Measurements from ENCODE around the gene ELFN1. TPM values are rescaled to one million over a fixed set of nuclear protein-coding genes. Genes with fewer than 3 reads are reported as not detected.

ELFN1 gene
- total RNA-seq, 4 donors from 2014 or later = 0.42 to 3.7 (median 1.3) TPM

DNA sequence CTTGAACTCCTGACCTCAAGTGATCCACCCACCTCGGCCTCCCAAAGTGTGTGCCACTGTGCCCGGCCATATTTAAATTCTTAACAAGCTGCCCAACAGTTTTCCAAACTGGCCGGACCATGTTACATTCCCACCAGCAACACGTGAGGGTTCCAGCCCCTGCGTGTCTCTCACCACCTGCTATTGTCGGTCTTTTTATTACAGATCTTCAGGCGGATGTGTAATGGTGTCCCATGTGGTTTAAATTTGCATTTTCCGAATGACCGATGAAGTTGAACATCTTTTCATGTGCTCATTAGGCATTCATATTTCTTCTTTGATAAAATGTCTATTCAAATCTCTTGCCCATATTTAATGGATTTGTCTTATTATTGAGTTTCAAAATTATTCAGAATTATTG, 11.5 kb downstream of the ELFN1 start:
- Histone ChIP-seq H3K27ac (no peak overlapping the region), H3K4me3 (no peak overlapping the region), H3K27me3 (peaks cover 43% of the 10 kb centered on the region), H3K36me3 (no peaks in the 10 kb centered on the region), H3K4me1 (no peaks in the 10 kb centered on the region), H3K9me3 (peaks cover 0 to 34% (median 0%) of the 10 kb centered on the region in 3 donors)
- WGBS, 2 donors (ENCODE audit: low coverage in 1 of 2) = 89 to 91% methylated on average over 8 to 9 of the region's 9 CpGs
- ATAC-seq = no peak
- TF ChIP-seq, protein P1, sequence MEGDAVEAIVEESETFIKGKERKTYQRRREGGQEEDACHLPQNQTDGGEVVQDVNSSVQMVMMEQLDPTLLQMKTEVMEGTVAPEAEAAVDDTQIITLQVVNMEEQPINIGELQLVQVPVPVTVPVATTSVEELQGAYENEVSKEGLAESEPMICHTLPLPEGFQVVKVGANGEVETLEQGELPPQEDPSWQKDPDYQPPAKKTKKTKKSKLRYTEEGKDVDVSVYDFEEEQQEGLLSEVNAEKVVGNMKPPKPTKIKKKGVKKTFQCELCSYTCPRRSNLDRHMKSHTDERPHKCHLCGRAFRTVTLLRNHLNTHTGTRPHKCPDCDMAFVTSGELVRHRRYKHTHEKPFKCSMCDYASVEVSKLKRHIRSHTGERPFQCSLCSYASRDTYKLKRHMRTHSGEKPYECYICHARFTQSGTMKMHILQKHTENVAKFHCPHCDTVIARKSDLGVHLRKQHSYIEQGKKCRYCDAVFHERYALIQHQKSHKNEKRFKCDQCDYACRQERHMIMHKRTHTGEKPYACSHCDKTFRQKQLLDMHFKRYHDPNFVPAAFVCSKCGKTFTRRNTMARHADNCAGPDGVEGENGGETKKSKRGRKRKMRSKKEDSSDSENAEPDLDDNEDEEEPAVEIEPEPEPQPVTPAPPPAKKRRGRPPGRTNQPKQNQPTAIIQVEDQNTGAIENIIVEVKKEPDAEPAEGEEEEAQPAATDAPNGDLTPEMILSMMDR (IDR thresholded peaks at IDR 0.05) = no peak
- TF ChIP-seq POLR2AphosphoS5 (IDR thresholded peaks at IDR 0.05) = no peak
- TF ChIP-seq EP300 (IDR thresholded peaks at IDR 0.05) = no peak
- TF ChIP-seq POLR2A (IDR thresholded peaks at IDR 0.05) = no peak

DNA sequence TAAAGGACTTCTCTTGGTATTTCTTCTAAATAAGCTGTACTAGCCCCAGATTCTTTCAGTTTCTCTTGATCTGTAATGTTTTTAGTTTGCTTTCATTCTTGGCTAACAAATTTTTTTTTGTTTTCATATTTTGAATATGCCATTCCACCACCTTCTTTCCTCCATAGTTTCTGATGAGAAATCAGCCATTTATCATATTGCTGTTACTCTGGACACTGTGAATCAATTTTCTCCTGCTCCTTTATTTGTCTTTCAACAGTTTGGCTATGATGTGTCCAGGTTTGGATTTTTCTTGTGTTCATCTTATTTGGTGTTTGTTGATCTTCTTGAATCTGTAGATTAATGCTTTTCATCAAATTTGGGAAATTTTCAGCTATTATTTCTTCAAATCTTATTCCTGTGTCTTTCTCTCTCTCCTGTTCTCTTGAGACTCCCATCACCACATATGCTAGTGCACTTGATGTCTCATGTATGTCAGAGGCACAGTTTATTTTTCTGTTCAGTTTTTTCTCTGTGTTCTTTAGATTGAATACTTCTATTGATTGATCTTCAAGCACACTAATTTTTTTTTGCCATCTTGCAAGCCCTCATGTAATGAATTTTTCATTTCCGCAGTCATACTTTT, 15.0 kb downstream of the ELFN1 start:
- TF ChIP-seq POLR2AphosphoS5 (IDR thresholded peaks at IDR 0.05) (no peak), POLR2A (IDR thresholded peaks at IDR 0.05) (no peak), EP300 (IDR thresholded peaks at IDR 0.05) (no peak)
- TF ChIP-seq, protein P1 (IDR thresholded peaks at IDR 0.05) = no peak
- Histone ChIP-seq H3K27me3 (peaks cover 13% of the 10 kb centered on the region), H3K9me3 (peaks cover 0 to 34% (median 0%) of the 10 kb centered on the region in 3 donors), H3K27ac (no peak overlapping the region), H3K36me3 (no peaks in the 10 kb centered on the region), H3K4me1 (no peaks in the 10 kb centered on the region), H3K4me3 (no peak overlapping the region)
- WGBS, 2 donors (ENCODE audit: low coverage in 1 of 2) = 60 to 94% methylated on average over 1 of the region's 1 CpG
- no peak for ATAC-seq

DNA sequence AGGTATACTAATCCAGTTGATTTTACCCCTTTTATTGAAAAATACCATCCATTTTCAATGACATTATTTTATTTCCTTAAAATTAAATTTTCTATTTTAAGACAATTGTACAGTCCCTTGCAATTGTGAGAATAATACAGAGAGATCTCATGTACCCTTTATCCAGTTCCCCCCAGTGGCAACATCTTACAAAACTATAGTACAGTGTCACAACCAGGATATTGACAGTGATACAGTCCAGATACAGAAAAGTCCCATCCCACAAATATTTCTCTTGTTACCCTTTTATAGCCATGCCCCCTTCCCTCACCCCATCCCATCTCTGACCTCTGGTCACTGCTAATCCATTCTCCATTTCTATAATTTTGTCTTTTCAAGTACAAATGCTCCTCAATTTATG, 18.5 kb downstream of the ELFN1 start:
- H3K4me1 ChIP-seq = peaks cover 0 to 19% (median 0%) of the 10 kb centered on the region in 3 donors
- TF ChIP-seq POLR2A (IDR thresholded peaks at IDR 0.05) (no peak), EP300 (IDR thresholded peaks at IDR 0.05) (no peak), POLR2AphosphoS5 (IDR thresholded peaks at IDR 0.05) (no peak)
- TF ChIP-seq, protein P1 (IDR thresholded peaks at IDR 0.05) = no peak
- peaks cover 27% of the 10 kb centered on the region for H3K27me3 ChIP-seq
- H3K4me3 ChIP-seq = no peak overlapping the region
- peaks cover 0 to 19% (median 0%) of the 10 kb centered on the region in 3 donors for H3K9me3 ChIP-seq
- no peak for ATAC-seq
- H3K27ac ChIP-seq = no peak overlapping the region
- no peaks in the 10 kb centered on the region for H3K36me3 ChIP-seq

DNA sequence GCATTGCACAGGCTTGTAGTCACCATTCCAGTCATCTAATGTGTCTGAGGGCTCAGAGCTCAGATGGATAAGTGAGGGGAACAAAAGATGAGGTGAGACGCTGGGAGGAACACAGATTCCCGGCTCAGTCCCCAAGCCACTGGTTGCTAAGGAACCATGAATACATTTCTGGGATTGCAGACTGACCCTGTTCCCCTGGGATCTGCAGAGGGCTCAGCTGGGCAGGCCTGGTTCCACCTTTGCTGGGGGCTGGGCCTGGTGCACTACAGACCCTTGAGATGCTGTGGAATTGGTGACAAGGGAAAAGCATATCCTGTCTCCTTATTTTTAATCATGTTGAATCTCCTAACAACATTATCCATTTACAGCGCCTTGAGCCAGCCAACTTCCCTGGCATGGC, 19.2 kb downstream of the ELFN1 start:
- H3K27me3 ChIP-seq = peaks cover 27% of the 10 kb centered on the region
- no peak overlapping the region for H3K4me3 ChIP-seq
- TF ChIP-seq POLR2A (IDR thresholded peaks at IDR 0.05) (no peak), EP300 (IDR thresholded peaks at IDR 0.05) (no peak), POLR2AphosphoS5 (IDR thresholded peaks at IDR 0.05) (no peak)
- TF ChIP-seq, protein P1 (IDR thresholded peaks at IDR 0.05) = no peak
- peaks cover 0 to 19% (median 0%) of the 10 kb centered on the region in 3 donors for H3K4me1 ChIP-seq
- H3K27ac ChIP-seq = no peak overlapping the region
- H3K36me3 ChIP-seq = no peaks in the 10 kb centered on the region
- 94 to 95% methylated on average over 3 of the region's 3 CpGs for WGBS, 2 donors (ENCODE audit: low coverage in 1 of 2)
- H3K9me3 ChIP-seq = peaks cover 0 to 11% (median 0%) of the 10 kb centered on the region in 3 donors
- no peak for ATAC-seq

DNA sequence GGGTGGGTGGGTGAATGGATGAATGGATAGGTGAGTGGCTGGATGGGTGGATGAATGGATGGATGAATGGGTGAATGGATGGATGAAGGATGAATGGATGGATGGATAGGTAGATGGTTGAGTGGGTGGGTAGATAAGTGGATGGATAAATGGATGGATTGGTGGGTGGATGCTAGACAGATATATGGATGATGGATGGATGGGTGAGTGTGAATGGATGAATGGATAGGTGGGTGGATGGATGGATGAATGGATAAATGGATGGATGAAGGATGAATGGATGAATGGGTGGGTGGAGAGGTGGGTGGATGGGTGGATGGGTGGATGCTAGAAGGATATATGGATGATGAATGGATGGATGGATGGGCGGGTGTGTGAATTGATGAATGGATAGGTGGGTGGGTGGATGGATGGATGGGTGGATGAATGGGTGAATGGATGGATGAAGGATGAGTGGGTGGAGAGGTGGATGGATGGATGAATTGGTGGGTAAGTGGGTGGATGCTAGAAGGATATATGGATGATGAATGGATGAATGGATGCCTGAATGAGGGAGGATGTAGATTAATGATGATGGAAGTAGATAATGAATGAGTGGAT, 20.4 kb downstream of the ELFN1 start:
- Histone ChIP-seq H3K27ac (no peak overlapping the region), H3K27me3 (peaks cover 34% of the 10 kb centered on the region), H3K4me1 (peaks cover 0 to 19% (median 0%) of the 10 kb centered on the region in 3 donors), H3K9me3 (no peaks in the 10 kb centered on the region), H3K36me3 (no peaks in the 10 kb centered on the region), H3K4me3 (no peak overlapping the region)
- TF ChIP-seq POLR2AphosphoS5 (IDR thresholded peaks at IDR 0.05) = no peak
- TF ChIP-seq, protein P1 (IDR thresholded peaks at IDR 0.05) = no peak
- no peak for TF ChIP-seq EP300 (IDR thresholded peaks at IDR 0.05)
- TF ChIP-seq POLR2A (IDR thresholded peaks at IDR 0.05) = no peak
- WGBS, 2 donors (ENCODE audit: low coverage in 1 of 2) = 73 to 93% methylated on average over 1 of the region's 1 CpG
- ATAC-seq = no peak

Data from gastroesophageal sphincter (tissue), 4 donors.